GM12878 (cell line): Measurements from ENCODE around the gene BTBD1. TPM values are rescaled to one million over a fixed set of nuclear protein-coding genes. Genes with fewer than 3 reads are reported as not detected.

ENCODE experiments used
- ATAC-seq: fragments of 200-7000 bp; cut with Tn5 transposase; 3 replicates; pipeline ENCODE4 v1.9.1; 2020; ENCODE audit warnings: mild to moderate bottlenecking, moderate library complexity
- BruUV-seq: library from RNA; stranded (reverse); fragments of 400-500 nt; replicated peaks from 2 replicates; lab custom pipeline; 2021; lab: Mats Ljungman, UMichigan
- CTCF ChIA-PET: fragments of 300-600 bp; sonication (Branson Sonifier 250); formaldehyde crosslinking; extraction: SDS; loops from one replicate; lab custom pipeline; 2021; ENCODE audit warnings: inconsistent platforms; lab: Yijun Ruan, JAX
- POLR2A ChIA-PET: fragments of 350-600 bp; formaldehyde crosslinking; extraction: SDS; loops from one replicate; lab custom pipeline; 2021; ENCODE audit warnings: inconsistent platforms; lab: Charles Lee
- RAD21 ChIA-PET: fragments of 300-600 bp; sonication (Branson Sonifier 250); formaldehyde crosslinking; loops from one replicate; lab custom pipeline; 2023; ENCODE audit warnings: antibody characterized with exemption; ENCODE audit not compliant: unreplicated experiment; lab: Charles Lee
- SMC1A ChIA-PET: fragments of 300-600 bp; sonication (Branson Sonifier 250); formaldehyde crosslinking; loops from one replicate; lab custom pipeline; 2023; ENCODE audit not compliant: unreplicated experiment, uncharacterized antibody; lab: Charles Lee
- DNase-seq: peaks from one replicate; pipeline ENCODE4 v3.0.0-alpha.2; 2011; ENCODE audit warnings: low read depth, low spot score
- FAIRE-seq: peaks from 3 replicates; lab custom pipeline; 2011; peaks lifted over from hg19 to GRCh38; lab: Jason Lieb, UNC
- H2AFZ ChIP-seq: 2 replicates; pipeline ENCODE4 v1.6.0; 2011; ENCODE audit warnings: low read depth, low read length, control low read depth; ENCODE audit not compliant: control insufficient read depth
- H3K27ac ChIP-seq: 2 replicates; pipeline ENCODE4 v1.5.1; 2011; ENCODE audit warnings: control low read depth; ENCODE audit not compliant: control insufficient read depth, insufficient read depth
- H3K27me3 ChIP-seq, 2 experiments: replicated peaks in 1 of 2; 2 replicates each; pipeline versions ENCODE4 v1.6.0 to v1.6.1; 2011; ENCODE audit warnings: low read length in 1 of 2; ENCODE audit not compliant: control insufficient read depth in 2 of 2, insufficient read depth in 2 of 2
- H3K36me3 ChIP-seq, 2 experiments: 2 replicates each; pipeline ENCODE4 v1.5.1; 2011; ENCODE audit warnings: low read length in 1 of 2; ENCODE audit not compliant: control insufficient read depth in 2 of 2, insufficient read depth in 2 of 2
- H3K4me1 ChIP-seq: 2 replicates; pipeline ENCODE4 v1.6.1; 2011; ENCODE audit warnings: mild to moderate bottlenecking, low read length, moderate library complexity, mixed read lengths; ENCODE audit not compliant: control insufficient read depth, insufficient read depth
- H3K4me2 ChIP-seq: 2 replicates; pipeline ENCODE4 v1.6.0; 2011; ENCODE audit warnings: control low read depth; ENCODE audit not compliant: control insufficient read depth, insufficient read depth
- H3K4me3 ChIP-seq: fragments of 200-600 bp; sonication (generic); 2 replicates; pipeline ENCODE4 v1.5.1; 2016
- H3K79me2 ChIP-seq: 2 replicates; pipeline ENCODE4 v1.6.0; 2011; ENCODE audit warnings: low read length; ENCODE audit not compliant: control insufficient read depth, insufficient read depth
- H3K9ac ChIP-seq: 2 replicates; pipeline ENCODE4 v1.8.0; 2011; ENCODE audit warnings: low read length, control low read depth, mixed read lengths; ENCODE audit not compliant: control insufficient read depth, insufficient read depth
- H3K9me3 ChIP-seq: replicated peaks from 3 replicates; pipeline ENCODE4 v1.5.1; 2011; ENCODE audit warnings: mild to moderate bottlenecking, low read length; ENCODE audit not compliant: control insufficient read depth, insufficient read depth
- H4K20me1 ChIP-seq: 2 replicates; pipeline ENCODE4 v1.6.0; 2011; ENCODE audit not compliant: control insufficient read depth, insufficient read depth
- BACH1 ChIP-seq: fragments of 450-650 bp; IDR thresholded peaks from 2 replicates; pipeline ENCODE4 v1.6.1; 2017; ENCODE audit warnings: mild to moderate bottlenecking, borderline replicate concordance
- BCL11A ChIP-seq: IDR thresholded peaks from 2 replicates; pipeline ENCODE4 v1.6.1; 2011; ENCODE audit warnings: low read depth, low read length
- CEBPB ChIP-seq, 2 experiments: fragments of 150-350 bp in 1 of 2; IDR thresholded peaks; 2 replicates each; pipeline ENCODE4 v1.6.1; 2012 to 2014; ENCODE audit warnings: low read depth in 2 of 2, low read length in 2 of 2, borderline replicate concordance in 1 of 2, inconsistent platforms in 1 of 2
- FOXK2 ChIP-seq: fragments of 450-650 bp; IDR thresholded peaks from 2 replicates; pipeline ENCODE4 v1.6.1; 2017; ENCODE audit warnings: mild to moderate bottlenecking, moderate library complexity
- FOXM1 ChIP-seq: IDR thresholded peaks from 2 replicates; pipeline ENCODE4 v1.6.1; 2012; ENCODE audit warnings: low read depth, mild to moderate bottlenecking, inconsistent platforms, low read length, moderate library complexity
- GABPA ChIP-seq: IDR thresholded peaks from 2 replicates; pipeline ENCODE4 v1.6.1; 2014; ENCODE audit warnings: antibody characterized with exemption, low read depth, mild to moderate bottlenecking, inconsistent platforms
- KDM1A ChIP-seq: fragments of 200-600 bp; sonication (generic); IDR thresholded peaks from 2 replicates; pipeline ENCODE4 v1.6.1; 2016; ENCODE audit warnings: borderline replicate concordance
- MTA3 ChIP-seq: IDR thresholded peaks from 2 replicates; pipeline ENCODE4 v1.6.1; 2012; ENCODE audit warnings: low read length, inconsistent platforms, borderline replicate concordance
- PML ChIP-seq: IDR thresholded peaks from 2 replicates; pipeline ENCODE4 v1.6.1; 2012; ENCODE audit warnings: low read length, inconsistent platforms
- POU2F2 ChIP-seq: IDR thresholded peaks from 3 replicates; pipeline ENCODE4 v1.6.1; 2011; ENCODE audit warnings: low read depth, mild to moderate bottlenecking, low read length, borderline replicate concordance
- RAD21 ChIP-seq: IDR thresholded peaks from 2 replicates; pipeline ENCODE4 v1.6.1; 2011; ENCODE audit warnings: mild to moderate bottlenecking, low read depth, low read length, moderate library complexity; ENCODE audit not compliant: insufficient read depth
- RELA ChIP-seq: fragments of 450-650 bp; IDR thresholded peaks from 2 replicates; pipeline ENCODE4 v1.8.0; 2014; ENCODE audit warnings: borderline replicate concordance; ENCODE audit not compliant: partially characterized antibody
- SIX5 ChIP-seq: IDR thresholded peaks from 2 replicates; pipeline ENCODE4 v1.6.1; 2011; ENCODE audit warnings: mild to moderate bottlenecking, low read depth, low read length, moderate library complexity; ENCODE audit not compliant: severe bottlenecking
- SMAD1 ChIP-seq: fragments of 450-650 bp; IDR thresholded peaks from 2 replicates; pipeline ENCODE4 v1.6.1; 2018; ENCODE audit warnings: mild to moderate bottlenecking, low read depth; ENCODE audit not compliant: partially characterized antibody
- SMAD5 ChIP-seq: IDR thresholded peaks from 2 replicates; pipeline ENCODE4 v1.6.1; 2016; ENCODE audit warnings: antibody characterized with exemption, low read depth
- TCF7 ChIP-seq: IDR thresholded peaks from 2 replicates; pipeline ENCODE4 v1.6.1; 2014; ENCODE audit warnings: antibody characterized with exemption, borderline replicate concordance
- ZNF622 ChIP-seq: fragments of 450-650 bp; IDR thresholded peaks from 2 replicates; pipeline ENCODE4 v1.6.1; 2017; ENCODE audit warnings: mild to moderate bottlenecking, inconsistent platforms
- WGBS: methylation state at CpG from one replicate; pipeline ENCODE4 v1.1.6; 2016; ENCODE audit warnings: low lambda C conversion rate; ENCODE audit not compliant: insufficient replicate concordance, insufficient coverage; ENCODE audit errors: missing lambda C conversion rate; 5-methylcytosine and 5-hydroxymethylcytosine counted together
- in situ Hi-C: fragments of 300-500 bp; cut with MboI; formaldehyde crosslinking; loops from 9 replicates; pipeline ENCODE4 v1.14.3; 2018; ENCODE audit warnings: mixed read lengths
- intact Hi-C: fragments of 100-400 bp; cut with micrococcal nuclease; formaldehyde crosslinking; loops from one replicate; pipeline ENCODE4 v1.14.2; 2022; ENCODE audit not compliant: unreplicated experiment
- polyA plus RNA-seq, 11 experiments: library from polyadenylated mRNA; depleted of rRNA in 4 of 11; unstranded in 6 of 11; stranded (reverse) in 5 of 11; fragments of >200 nt; fragmentation: Nextera tagmentation in 4 of 11; fragmentation: Illumina TruSeq in 1 of 11; extraction: Ambion mirVana in 4 of 11; extraction: Trizol in 1 of 11; gene quantifications; 1 replicate in 1 of 11; 2 replicates in 10 of 11; pipeline versions ENCODE4 v1.2.1 to v1.2.3, GENCODE V29; 2011 to 2016; ENCODE audit warnings: inconsistent platforms in 2 of 11, missing spikeins in 2 of 11, low read depth in 1 of 11
- total RNA-seq, 4 experiments: library from RNA; depleted of rRNA in 3 of 4; stranded (reverse); fragments of >200 nt in 3 of 4; fragmentation: Illumina TruSeq in 1 of 4; extraction: Trizol in 1 of 4; gene quantifications; 2 replicates each; pipeline versions ENCODE4 v1.2.1 to v1.2.3, GENCODE V29; 2013 to 2021
- TF ChIP-seq, protein P1 (sequence below): fragments of 450-650 bp; IDR thresholded peaks from 2 replicates; pipeline ENCODE4 v1.6.1; 2017; ENCODE audit warnings: low read depth, mild to moderate bottlenecking, moderate library complexity
- TF ChIP-seq, protein P2 (sequence below): fragments of 450-650 bp; IDR thresholded peaks from 2 replicates; pipeline ENCODE4 v1.6.1; 2017; ENCODE audit warnings: mild to moderate bottlenecking, moderate library complexity

Gene BTBD1
- total and polyA plus RNA-seq, 10 of the 15 experiments (the other 5 are each of a cell fraction or from before 2014, with no cell fraction given) = 17.5 to 90.4 (median 73.1) TPM

DNA sequence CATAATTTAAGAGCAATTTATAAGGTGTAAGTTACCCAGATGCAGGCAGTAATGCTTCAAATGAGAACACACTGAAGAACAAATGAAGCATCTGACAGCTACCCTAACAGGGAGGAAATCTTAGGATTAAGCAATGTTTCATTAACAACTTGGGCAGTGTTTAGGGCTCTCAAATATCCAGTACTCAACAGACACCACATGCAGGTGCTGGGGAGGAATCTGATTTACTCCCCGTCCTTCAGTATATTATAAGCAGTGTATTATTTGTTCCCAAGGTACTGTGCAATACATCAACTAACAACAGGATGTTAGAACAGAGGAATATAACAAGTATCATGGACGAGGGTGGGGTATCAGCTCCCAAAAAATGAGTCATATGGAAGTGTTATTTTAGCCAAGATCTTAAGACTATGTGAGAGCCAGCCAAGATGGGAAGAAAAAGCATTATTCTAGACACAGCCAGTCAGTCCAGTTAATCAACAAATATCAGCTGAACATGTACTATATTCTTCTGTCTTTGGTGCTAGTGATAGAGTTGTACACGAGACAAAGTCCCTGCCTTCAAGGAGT lies 20.4 kb downstream of the BTBD1 start (continued):
- no peak for TF ChIP-seq GABPA
- TF ChIP-seq ZNF622 = no peak
- TF ChIP-seq SMAD5 = no peak
- TF ChIP-seq CEBPB (IDR thresholded peaks at IDR 0.05; ENCODE audit: borderline replicate concordance in 1 of 2, low read depth in 2 of 2, low read length in 2 of 2) = no peak

DNA sequence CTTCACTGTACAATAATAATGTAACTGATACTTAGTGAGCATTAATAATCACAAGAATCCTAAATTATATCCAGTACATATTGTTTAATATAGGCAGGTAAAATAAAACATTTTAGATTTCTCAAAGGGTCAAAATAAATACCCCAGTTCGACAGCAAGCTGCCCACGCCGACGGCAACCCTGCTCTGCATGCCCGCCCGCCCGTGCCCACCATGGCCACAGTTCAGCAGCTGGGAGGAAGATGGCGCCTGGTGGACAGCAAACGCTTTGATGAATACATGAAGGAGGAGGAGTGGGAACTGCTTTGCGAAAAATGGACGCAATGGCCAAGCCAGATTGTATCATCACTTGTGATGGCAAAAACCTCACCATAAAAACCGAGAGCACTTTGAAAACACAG lies 22.9 kb downstream of the BTBD1 start:
- DNase-seq (no peak), ATAC-seq (no peak), FAIRE-seq (no peak)
- in situ Hi-C loops (no loop called here), intact Hi-C loops (no loop called here)
- H2AFZ ChIP-seq = no peak overlapping the region
- H3K36me3 ChIP-seq = peaks cover 14 to 46% of the 10 kb centered on the region in 2 experiments
- no peak overlapping the region for H3K4me2 ChIP-seq
- H3K4me3 ChIP-seq = no peak overlapping the region
- TF ChIP-seq, protein P1, sequence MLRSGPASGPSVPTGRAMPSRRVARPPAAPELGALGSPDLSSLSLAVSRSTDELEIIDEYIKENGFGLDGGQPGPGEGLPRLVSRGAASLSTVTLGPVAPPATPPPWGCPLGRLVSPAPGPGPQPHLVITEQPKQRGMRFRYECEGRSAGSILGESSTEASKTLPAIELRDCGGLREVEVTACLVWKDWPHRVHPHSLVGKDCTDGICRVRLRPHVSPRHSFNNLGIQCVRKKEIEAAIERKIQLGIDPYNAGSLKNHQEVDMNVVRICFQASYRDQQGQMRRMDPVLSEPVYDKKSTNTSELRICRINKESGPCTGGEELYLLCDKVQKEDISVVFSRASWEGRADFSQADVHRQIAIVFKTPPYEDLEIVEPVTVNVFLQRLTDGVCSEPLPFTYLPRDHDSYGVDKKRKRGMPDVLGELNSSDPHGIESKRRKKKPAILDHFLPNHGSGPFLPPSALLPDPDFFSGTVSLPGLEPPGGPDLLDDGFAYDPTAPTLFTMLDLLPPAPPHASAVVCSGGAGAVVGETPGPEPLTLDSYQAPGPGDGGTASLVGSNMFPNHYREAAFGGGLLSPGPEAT = no peak
- TF ChIP-seq POU2F2 (no peak), FOXM1 (no peak), SMAD1 (no peak), MTA3 (no peak), PML (no peak), BCL11A (no peak), FOXK2 (no peak), RELA (no peak), SIX5 (no peak), RAD21 (no peak), BACH1 (no peak), KDM1A (no peak), TCF7 (no peak)
- TF ChIP-seq, protein P2, sequence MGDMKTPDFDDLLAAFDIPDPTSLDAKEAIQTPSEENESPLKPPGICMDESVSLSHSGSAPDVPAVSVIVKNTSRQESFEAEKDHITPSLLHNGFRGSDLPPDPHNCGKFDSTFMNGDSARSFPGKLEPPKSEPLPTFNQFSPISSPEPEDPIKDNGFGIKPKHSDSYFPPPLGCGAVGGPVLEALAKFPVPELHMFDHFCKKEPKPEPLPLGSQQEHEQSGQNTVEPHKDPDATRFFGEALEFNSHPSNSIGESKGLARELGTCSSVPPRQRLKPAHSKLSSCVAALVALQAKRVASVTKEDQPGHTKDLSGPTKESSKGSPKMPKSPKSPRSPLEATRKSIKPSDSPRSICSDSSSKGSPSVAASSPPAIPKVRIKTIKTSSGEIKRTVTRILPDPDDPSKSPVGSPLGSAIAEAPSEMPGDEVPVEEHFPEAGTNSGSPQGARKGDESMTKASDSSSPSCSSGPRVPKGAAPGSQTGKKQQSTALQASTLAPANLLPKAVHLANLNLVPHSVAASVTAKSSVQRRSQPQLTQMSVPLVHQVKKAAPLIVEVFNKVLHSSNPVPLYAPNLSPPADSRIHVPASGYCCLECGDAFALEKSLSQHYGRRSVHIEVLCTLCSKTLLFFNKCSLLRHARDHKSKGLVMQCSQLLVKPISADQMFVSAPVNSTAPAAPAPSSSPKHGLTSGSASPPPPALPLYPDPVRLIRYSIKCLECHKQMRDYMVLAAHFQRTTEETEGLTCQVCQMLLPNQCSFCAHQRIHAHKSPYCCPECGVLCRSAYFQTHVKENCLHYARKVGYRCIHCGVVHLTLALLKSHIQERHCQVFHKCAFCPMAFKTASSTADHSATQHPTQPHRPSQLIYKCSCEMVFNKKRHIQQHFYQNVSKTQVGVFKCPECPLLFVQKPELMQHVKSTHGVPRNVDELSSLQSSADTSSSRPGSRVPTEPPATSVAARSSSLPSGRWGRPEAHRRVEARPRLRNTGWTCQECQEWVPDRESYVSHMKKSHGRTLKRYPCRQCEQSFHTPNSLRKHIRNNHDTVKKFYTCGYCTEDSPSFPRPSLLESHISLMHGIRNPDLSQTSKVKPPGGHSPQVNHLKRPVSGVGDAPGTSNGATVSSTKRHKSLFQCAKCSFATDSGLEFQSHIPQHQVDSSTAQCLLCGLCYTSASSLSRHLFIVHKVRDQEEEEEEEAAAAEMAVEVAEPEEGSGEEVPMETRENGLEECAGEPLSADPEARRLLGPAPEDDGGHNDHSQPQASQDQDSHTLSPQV = no peak
- RAD21 ChIA-PET = no interaction called here
- WGBS = 97% methylated on average over 11 of the region's 12 CpGs
- H3K27me3 ChIP-seq = no peaks in the 10 kb centered on the region
- SMC1A ChIA-PET = interaction anchor here (0.5 kb wide), 1 partner anchor 32 kb away, joined by 3 read pairs; no protein-coding TSS in a partner anchor
- H3K79me2 ChIP-seq = peaks cover 4% of the 10 kb centered on the region
- no peak overlapping the region for H3K9ac ChIP-seq
- POLR2A ChIA-PET = interaction anchor here (1.3 kb wide), 1 partner anchor 13 kb away, joined by 3 read pairs; no protein-coding TSS in a partner anchor
- H3K9me3 ChIP-seq = no peaks in the 10 kb centered on the region
- H3K27ac ChIP-seq = no peak overlapping the region
- CTCF ChIA-PET = interaction anchor here (0.9 to 1.2 kb wide), 2 partner anchors 10 to 19 kb away, joined by 3 read pairs; no protein-coding TSS in a partner anchor
- no peaks in the 10 kb centered on the region for H3K4me1 ChIP-seq
- no TSS peak for BruUV-seq
- H4K20me1 ChIP-seq = no peaks in the 10 kb centered on the region
